ENCODE data around the gene LRRC8B.
"Not testable (repeated sequence)": the region's sequence is repeated elsewhere in the genome, so short reads cannot be mapped to it uniquely, and the experiment has no call there.

Gene LRRC8B

DNA sequence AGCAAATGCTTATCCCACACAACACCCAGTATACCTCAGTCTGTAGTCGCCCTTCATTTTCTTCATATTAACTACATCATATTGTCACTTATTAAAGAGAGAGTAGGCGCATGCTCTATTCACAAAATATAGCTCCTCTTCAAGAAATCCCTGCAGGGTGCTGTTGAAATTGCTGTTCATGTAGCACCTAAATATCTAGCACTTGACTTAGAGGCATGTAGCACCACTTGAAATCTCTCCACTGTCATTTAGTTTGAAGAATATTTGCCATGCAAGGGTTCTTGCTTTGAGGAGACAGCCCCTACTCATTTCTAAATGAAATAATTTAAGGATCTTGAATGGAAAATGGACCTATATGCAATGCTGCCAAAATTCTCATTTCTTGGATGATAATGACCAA lies 20.9 kb upstream of the LRRC8B start:
- TF ChIP-seq, protein P1, sequence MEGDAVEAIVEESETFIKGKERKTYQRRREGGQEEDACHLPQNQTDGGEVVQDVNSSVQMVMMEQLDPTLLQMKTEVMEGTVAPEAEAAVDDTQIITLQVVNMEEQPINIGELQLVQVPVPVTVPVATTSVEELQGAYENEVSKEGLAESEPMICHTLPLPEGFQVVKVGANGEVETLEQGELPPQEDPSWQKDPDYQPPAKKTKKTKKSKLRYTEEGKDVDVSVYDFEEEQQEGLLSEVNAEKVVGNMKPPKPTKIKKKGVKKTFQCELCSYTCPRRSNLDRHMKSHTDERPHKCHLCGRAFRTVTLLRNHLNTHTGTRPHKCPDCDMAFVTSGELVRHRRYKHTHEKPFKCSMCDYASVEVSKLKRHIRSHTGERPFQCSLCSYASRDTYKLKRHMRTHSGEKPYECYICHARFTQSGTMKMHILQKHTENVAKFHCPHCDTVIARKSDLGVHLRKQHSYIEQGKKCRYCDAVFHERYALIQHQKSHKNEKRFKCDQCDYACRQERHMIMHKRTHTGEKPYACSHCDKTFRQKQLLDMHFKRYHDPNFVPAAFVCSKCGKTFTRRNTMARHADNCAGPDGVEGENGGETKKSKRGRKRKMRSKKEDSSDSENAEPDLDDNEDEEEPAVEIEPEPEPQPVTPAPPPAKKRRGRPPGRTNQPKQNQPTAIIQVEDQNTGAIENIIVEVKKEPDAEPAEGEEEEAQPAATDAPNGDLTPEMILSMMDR (IDR thresholded peaks at IDR 0.05; ENCODE audit: low read depth, low read length, missing control alignments), result no peak
- DNase-seq (ENCODE audit: low read depth), result no peak
- in situ Hi-C loops (cut with HindIII; ENCODE audit: low sequenced_read_pairs), result no loop called here

DNA sequence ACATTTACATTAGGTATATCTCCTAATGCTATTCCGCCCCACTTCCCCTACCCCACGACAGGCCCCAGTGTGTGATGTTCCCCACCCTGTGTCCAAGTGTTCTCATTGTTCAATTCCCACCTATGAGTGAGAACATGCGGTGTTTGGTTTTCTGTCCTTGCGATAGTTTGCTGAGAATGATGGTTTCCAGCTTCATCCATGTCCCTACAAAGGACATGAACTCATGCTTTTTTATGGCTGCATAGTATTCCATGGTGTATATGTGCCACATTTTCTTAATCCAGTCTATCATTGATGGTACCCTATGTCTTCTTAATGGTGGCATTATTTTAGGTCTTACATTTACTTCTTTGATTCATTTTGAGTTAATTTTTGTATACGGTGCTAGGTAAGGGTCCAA lies 14.6 kb upstream of the LRRC8B start:
- in situ Hi-C loops (cut with HindIII; ENCODE audit: low sequenced_read_pairs), result loop anchor here (5.0 kb wide), 1 partner anchor 97 kb away; no protein-coding TSS in a partner anchor
- H3K4me3 ChIP-seq (ENCODE audit: low read depth, low read length); DNase-seq (ENCODE audit: low read depth): not testable (repeated sequence)

More for the DNA sequence above, 20.9 kb upstream of the LRRC8B start:
- no peak overlapping the region for H3K4me3 ChIP-seq (ENCODE audit: low read depth, low read length)

DNA sequence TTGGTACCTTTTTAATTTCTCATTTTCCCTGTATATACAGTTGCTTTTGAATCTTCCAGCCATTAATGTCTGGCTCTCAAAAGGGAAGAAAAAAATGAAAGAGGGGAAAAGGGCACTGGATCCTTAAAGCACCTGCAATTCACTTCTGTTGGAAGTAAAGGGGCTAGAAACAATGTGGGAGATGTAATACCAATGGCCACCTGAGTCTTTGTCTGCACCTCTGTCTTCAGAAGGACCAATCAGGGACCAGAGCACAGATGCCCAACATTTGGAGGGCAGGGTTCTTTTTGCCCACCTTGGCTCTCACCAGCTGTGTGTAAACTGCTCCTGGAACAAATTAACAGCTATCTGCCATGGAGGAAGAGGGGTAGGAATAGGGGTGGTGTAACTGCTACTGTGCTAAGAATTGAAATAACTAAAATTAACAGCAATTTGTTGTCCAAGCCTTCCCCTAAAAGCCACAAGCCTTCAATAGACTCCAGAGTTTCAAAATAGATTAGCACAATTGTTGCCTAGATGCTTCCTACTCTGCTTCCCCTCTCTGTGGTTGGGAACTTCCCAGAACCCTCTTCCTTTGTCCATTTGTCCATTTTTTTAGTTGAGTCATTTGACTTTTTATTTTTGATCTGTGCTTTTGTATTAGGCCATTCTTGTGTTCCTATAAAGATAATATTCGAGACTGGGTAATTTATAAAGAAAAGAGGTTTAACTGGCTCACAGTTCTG lies 11.5 kb upstream of the LRRC8B start:
- in situ Hi-C loops (cut with HindIII; ENCODE audit: low sequenced_read_pairs), result loop anchor here (5.0 kb wide), 1 partner anchor 94 kb away; no protein-coding TSS in a partner anchor
- H3K4me3 ChIP-seq (ENCODE audit: low read depth, low read length), result no peak overlapping the region
- DNase-seq (ENCODE audit: low read depth), result no peak
- TF ChIP-seq, protein P1 (IDR thresholded peaks at IDR 0.05; ENCODE audit: low read depth, low read length, missing control alignments), result no peak

DNA sequence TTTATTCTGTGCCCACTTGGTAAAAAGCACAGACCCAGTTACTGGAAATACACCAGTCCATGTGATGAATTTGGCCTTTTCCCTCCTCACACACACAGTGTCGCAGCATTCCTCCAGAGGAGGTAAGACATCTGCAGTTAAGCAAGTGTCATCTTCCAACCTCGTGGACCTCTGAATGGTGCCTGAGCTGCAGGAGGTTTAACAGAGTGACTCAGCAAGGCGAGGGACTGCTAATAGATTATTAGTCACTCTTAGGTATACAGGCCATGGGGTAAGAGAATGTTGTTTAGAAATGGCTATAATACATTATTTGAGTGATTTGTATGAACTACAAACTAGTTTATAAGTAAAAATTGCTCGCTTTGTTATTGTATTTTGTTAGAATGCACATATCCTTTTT lies 8.6 kb upstream of the LRRC8B start:
- DNase-seq (ENCODE audit: low read depth), result no peak
- in situ Hi-C loops (cut with HindIII; ENCODE audit: low sequenced_read_pairs), result no loop called here
- TF ChIP-seq, protein P1 (IDR thresholded peaks at IDR 0.05; ENCODE audit: low read depth, low read length, missing control alignments), result no peak
- no peak overlapping the region for H3K4me3 ChIP-seq (ENCODE audit: low read depth, low read length)

DNA sequence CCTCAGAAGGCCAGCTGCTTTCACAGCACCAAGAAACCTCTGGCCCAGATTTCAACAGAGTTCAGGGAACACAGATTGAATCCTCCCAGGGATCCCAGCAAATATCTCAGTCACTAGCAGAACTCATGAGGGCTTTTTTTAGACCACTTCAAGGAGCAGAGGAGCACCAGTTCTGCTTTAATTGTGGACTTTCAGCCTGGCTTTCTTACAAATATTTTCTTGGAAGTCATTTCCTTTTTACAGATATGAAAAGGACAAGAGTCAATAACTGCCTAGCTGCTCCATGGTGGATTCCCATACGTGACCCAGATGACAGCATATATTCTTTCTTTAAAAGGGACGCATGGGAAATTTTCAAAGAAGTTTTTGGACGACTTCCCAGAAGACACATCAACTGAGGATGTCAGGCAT lies 6.4 kb upstream of the LRRC8B start:
- no peak for DNase-seq (ENCODE audit: low read depth)
- TF ChIP-seq, protein P1 (IDR thresholded peaks at IDR 0.05; ENCODE audit: low read depth, low read length, missing control alignments), result no peak
- in situ Hi-C loops (cut with HindIII; ENCODE audit: low sequenced_read_pairs), result no loop called here
- no peak overlapping the region for H3K4me3 ChIP-seq (ENCODE audit: low read depth, low read length)

DNA sequence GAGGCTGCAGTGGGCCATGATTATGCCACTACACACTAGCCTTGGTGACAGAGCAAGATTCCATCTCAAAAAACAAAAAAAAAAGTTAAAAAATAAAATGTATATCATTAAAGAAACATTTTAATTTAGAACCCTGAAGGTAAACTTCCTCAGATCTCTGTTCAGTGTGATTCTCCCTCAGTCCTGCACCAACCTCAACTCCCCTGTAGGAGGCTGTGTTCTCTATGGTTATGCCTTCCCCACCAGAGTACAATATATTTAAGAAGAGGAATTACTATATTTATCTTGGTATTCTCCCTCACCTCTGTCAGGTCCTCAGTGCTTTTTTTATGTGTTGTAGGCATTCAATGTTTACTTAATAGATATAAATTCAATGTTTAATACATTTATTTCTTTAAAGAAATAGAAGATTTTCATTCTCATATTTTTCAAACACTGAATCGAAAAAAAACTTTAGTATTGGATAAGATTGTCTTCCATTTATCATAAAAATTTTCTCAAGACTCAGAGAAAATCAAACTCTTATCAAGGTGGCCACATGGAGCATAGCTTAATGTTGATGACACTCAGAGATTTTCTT lies 4.8 kb upstream of the LRRC8B start:
- in situ Hi-C loops (cut with HindIII; ENCODE audit: low sequenced_read_pairs), result no loop called here
- H3K4me3 ChIP-seq (ENCODE audit: low read depth, low read length), result no peak overlapping the region
- DNase-seq (ENCODE audit: low read depth), result peak; percentile 20
- TF ChIP-seq, protein P1 (IDR thresholded peaks at IDR 0.05; ENCODE audit: low read depth, low read length, missing control alignments), result peak; percentile 68

DNA sequence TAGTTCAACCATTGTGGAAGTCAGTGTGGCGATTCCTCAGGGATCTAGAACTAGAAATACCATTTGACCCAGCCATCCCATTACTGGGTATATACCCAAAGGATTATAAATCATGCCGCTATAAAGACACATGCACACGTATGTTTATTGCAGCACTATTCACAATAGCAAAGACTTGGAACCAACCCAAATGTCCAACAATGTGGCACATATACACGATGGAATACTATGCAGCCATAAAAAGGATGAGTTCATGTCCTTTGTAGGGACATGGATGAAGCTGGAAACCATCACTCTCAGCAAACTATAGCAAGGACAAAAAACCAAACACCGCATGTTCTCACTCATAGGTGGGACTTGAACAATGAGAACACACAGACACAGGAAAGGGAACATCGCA lies 2.7 kb upstream of the LRRC8B start:
- in situ Hi-C loops (cut with HindIII; ENCODE audit: low sequenced_read_pairs); H3K4me3 ChIP-seq (ENCODE audit: low read depth, low read length); DNase-seq (ENCODE audit: low read depth): not testable (repeated sequence)
